ENCODE results near the gene CENPB. TPM values are rescaled to one million over a fixed set of nuclear protein-coding genes. Genes with fewer than 3 reads are reported as not detected.
"Not testable (repeated sequence)": the region's sequence is repeated elsewhere in the genome, so short reads cannot be mapped to it uniquely, and the experiment has no call there.

CENPB gene, protein sequence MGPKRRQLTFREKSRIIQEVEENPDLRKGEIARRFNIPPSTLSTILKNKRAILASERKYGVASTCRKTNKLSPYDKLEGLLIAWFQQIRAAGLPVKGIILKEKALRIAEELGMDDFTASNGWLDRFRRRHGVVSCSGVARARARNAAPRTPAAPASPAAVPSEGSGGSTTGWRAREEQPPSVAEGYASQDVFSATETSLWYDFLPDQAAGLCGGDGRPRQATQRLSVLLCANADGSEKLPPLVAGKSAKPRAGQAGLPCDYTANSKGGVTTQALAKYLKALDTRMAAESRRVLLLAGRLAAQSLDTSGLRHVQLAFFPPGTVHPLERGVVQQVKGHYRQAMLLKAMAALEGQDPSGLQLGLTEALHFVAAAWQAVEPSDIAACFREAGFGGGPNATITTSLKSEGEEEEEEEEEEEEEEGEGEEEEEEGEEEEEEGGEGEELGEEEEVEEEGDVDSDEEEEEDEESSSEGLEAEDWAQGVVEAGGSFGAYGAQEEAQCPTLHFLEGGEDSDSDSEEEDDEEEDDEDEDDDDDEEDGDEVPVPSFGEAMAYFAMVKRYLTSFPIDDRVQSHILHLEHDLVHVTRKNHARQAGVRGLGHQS
- total RNA-seq: 66.2 and 73.3 TPM in 2 replicates

GRCh38 chr20:3786665-3787323 lies at the start of gene CENPB:
Gene CENPB, minus strand, starts transcription at chr20:3786740. Its CDS starts 257 bp downstream, at chr20:3786483.
- TF ChIP-seq, protein P1, sequence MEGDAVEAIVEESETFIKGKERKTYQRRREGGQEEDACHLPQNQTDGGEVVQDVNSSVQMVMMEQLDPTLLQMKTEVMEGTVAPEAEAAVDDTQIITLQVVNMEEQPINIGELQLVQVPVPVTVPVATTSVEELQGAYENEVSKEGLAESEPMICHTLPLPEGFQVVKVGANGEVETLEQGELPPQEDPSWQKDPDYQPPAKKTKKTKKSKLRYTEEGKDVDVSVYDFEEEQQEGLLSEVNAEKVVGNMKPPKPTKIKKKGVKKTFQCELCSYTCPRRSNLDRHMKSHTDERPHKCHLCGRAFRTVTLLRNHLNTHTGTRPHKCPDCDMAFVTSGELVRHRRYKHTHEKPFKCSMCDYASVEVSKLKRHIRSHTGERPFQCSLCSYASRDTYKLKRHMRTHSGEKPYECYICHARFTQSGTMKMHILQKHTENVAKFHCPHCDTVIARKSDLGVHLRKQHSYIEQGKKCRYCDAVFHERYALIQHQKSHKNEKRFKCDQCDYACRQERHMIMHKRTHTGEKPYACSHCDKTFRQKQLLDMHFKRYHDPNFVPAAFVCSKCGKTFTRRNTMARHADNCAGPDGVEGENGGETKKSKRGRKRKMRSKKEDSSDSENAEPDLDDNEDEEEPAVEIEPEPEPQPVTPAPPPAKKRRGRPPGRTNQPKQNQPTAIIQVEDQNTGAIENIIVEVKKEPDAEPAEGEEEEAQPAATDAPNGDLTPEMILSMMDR (IDR thresholded peaks at IDR 0.05; ENCODE audit: insufficient read depth, low read length, poor library complexity, severe bottlenecking): no peak
- H3K4me3 ChIP-seq (ENCODE audit: low read depth, low read length): peak within 1 kb of the TSS; percentile 63
- H3K36me3 ChIP-seq (ENCODE audit: control insufficient read depth, insufficient read depth, low read length): no peaks in the 10 kb centered on the region
- H3K27me3 ChIP-seq (ENCODE audit: control insufficient read depth, insufficient read depth, low read length): no peaks in the 10 kb centered on the region
- DNase-seq (ENCODE audit: low read depth): no peak

DNA sequence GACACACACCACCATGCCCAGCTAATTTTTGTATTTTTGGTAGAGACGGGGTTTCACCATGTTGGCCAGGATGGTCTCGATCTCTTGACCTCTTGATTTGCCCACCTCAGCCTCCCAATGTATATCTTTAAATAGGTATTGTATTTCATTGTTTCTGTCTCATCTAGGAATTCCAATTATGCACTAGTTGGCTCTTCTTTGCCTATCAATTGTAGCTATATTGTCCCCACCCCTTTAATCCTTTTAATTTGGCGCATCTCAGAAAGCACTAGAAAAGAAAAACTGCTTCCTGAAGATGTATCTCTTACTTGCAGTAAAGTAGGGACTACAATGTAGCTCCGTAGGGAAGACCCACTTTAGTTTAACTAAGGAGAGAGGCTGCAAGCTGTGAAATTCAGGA lies 49.6 kb upstream of the CENPB start:
- Histone ChIP-seq H3K27me3 (ENCODE audit: control insufficient read depth, insufficient read depth, low read length) (no peaks in the 10 kb centered on the region), H3K36me3 (ENCODE audit: control insufficient read depth, insufficient read depth, low read length) (no peaks in the 10 kb centered on the region), H3K4me3 (ENCODE audit: low read depth, low read length) (no peak overlapping the region)
- DNase-seq (ENCODE audit: low read depth): no peak
- TF ChIP-seq, protein P1 (IDR thresholded peaks at IDR 0.05; ENCODE audit: insufficient read depth, low read length, poor library complexity, severe bottlenecking): no peak

- H3K36me3 ChIP-seq (ENCODE audit: control insufficient read depth, insufficient read depth, low read length); H3K27me3 ChIP-seq (ENCODE audit: control insufficient read depth, insufficient read depth, low read length); H3K4me3 ChIP-seq (ENCODE audit: low read depth, low read length); DNase-seq (ENCODE audit: low read depth): not testable (repeated sequence)
Measured at GRCh38 chr20:3829891-3830290, 43.4 kb upstream of the CENPB start.

DNA sequence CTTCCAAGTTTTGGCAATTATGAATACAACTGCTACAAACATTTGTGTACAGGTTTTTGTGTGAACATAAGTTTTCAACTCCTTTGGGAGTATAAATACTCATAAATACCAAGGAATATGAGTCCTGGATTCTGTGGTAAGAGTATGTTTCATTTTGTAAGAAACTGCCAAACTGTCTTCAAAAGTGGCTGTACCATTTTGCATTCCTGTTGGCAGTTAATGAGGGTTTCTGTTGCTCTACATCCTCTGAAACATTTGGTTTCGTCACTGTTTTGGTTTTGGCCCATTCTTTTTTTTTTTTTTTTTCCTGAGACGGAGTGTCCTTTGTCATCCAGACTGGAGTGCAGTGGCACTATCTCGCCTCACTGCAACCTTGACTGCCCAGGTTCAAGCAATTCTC lies 42.3 kb upstream of the CENPB start:
- no peak for DNase-seq (ENCODE audit: low read depth)
- Histone ChIP-seq H3K27me3 (ENCODE audit: control insufficient read depth, insufficient read depth, low read length) (no peaks in the 10 kb centered on the region), H3K4me3 (ENCODE audit: low read depth, low read length) (no peak overlapping the region), H3K36me3 (ENCODE audit: control insufficient read depth, insufficient read depth, low read length) (peaks cover 1% of the 10 kb centered on the region)
- TF ChIP-seq, protein P1 (IDR thresholded peaks at IDR 0.05; ENCODE audit: insufficient read depth, low read length, poor library complexity, severe bottlenecking): no peak

DNA sequence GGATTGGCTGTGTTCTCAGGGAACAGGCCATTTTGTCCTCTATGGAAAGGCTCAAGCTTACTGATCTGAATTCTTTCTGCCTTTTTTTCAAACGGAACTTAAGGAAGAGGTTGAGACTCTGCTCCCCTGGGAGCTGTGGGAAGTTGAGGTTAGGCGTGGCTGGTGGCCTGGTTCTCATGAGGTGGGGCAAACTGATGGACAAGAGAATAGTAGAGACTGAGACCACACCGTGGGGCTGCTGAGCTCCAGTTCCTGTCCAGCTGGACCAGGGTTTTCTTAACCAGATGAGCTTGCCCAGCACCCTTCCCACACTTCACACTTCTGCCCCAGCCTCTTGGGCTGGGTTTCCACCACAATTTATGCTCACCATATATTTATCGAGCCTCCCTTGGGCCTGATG lies 39.9 kb upstream of the CENPB start:
- no peak for DNase-seq (ENCODE audit: low read depth)
- no peak overlapping the region for H3K4me3 ChIP-seq (ENCODE audit: low read depth, low read length)
- H3K36me3 ChIP-seq (ENCODE audit: control insufficient read depth, insufficient read depth, low read length): peaks cover 1% of the 10 kb centered on the region
- H3K27me3 ChIP-seq (ENCODE audit: control insufficient read depth, insufficient read depth, low read length): no peaks in the 10 kb centered on the region
- TF ChIP-seq, protein P1 (IDR thresholded peaks at IDR 0.05; ENCODE audit: insufficient read depth, low read length, poor library complexity, severe bottlenecking): no peak

GRCh38 chr20:3825526-3825925 lies 39.0 kb upstream of the CENPB start:
- no peak overlapping the region for H3K4me3 ChIP-seq (ENCODE audit: low read depth, low read length)
- TF ChIP-seq, protein P1 (IDR thresholded peaks at IDR 0.05; ENCODE audit: insufficient read depth, low read length, poor library complexity, severe bottlenecking): no peak
- no peak for DNase-seq (ENCODE audit: low read depth)
- peaks cover 1% of the 10 kb centered on the region for H3K36me3 ChIP-seq (ENCODE audit: control insufficient read depth, insufficient read depth, low read length)
- H3K27me3 ChIP-seq (ENCODE audit: control insufficient read depth, insufficient read depth, low read length): no peaks in the 10 kb centered on the region
